Inflammatory macrophage treated with lipopolysaccharide for 1 hour (primary cell): ENCODE measurements around the gene SPOCK1.

Source experiments
- DNase-seq, 2 donors: peaks; one replicate each; pipeline ENCODE4 v3.0.0-alpha.2; 2020 to 2022

The SPOCK1 gene

DNA sequence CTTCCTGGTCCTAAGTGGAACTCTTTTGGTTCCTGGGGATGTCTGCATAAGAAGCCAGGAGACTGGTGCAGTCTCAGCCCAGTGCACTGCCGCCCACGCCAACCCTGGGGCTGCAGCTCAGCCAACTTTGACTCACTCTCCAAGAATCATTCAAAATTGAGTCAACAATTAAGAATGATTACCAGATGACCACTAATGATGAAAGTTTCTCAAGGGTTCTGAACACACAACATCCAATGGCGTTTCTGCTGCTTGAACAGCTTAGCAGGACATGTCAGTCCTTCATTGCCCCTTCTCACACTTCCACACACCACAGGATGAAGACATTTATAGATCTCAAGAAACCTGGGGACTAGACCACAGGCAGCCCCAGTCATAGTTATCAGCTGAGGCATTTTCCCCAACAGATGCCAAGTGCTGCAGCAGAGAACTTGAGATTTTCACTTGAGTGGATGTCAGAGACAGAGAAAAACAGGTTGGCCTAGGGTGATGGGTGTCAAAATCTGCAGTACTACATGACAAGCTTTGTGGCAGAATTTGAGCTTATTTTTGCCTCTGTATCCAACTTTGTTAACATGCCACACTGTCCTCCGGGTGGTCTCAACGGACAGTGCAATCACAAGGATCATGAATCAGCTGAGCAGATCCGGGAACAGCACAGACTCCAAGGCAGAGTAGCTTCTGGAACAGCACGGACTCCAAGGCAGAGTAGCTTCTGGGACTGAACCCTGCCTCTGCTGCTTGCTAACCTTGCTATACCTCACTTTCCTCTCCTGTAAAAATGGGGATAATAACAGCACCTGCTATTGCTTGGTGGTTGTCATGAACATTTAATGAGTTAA lies 356.1 kb downstream of the SPOCK1 start:
- no peak for DNase-seq

DNA sequence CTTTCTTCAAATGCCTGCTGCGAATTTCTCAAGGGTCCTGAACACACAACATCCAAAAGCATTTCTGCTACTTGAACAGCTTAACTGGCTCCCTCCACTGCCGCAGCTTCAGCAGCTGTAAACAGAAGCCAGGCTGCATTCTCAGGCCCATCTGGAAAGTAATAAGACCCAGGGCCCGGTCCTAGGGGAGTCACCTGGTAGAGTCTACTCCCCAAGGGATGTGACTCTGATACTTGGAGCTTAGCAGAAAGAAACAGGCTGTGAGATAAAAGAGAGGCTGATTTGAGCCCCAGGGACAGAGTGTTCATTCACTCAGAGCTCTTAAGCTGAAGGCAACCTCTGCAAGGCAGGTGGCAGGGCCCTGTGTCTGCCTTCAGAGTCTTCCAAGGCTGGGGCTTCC lies 356.8 kb downstream of the SPOCK1 start:
- DNase-seq = no peak

DNA sequence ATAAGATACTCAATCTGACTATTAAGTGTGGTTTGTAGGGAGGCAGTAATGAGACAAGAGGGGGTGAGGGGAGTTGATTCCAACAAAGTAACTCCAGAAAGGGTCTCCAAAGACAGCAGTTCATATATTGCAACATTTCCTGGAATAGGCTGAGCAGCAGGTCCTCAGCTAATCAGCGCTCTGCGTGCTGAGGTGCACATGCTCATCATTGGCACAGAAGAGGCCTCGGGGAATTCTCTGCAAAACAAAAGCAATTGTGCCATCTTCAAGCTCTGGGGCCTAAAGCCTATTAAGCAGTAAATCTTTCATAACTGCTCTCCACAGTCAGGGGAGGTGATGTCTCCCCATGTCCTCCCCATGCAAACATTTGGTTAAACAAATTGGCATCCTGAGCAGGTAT lies 357.3 kb downstream of the SPOCK1 start:
- no peak for DNase-seq

DNA sequence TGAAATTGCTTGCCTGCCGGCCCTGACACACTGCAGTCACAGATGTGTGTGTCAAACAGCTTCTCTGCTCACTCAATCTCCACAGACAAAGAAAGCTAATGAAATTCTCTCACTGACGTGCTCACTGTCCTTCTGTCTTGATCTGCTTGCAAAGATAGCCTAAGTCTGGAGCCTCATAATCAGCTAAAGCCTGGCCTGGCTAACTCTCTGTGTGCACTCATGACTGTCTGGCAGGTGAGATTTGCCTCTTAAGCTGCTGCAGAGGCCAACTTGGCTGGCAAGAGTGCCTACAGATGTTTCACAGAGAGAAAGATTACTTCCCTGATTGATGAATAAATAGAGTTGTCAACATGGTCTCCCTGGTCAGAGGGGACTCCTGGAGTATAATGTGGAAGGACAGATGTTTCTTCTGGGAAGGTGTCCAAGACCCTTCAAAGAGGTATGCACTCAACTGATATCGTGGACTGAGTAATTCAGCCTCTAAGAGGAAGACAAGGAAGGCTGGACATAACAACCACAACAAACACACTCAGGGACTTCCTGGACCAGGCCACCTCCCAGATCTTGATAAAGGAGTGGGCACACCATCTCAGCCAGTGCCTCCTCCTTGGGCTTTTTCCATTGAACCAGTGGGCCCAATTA lies 362.0 kb downstream of the SPOCK1 start:
- DNase-seq = no peak

DNA sequence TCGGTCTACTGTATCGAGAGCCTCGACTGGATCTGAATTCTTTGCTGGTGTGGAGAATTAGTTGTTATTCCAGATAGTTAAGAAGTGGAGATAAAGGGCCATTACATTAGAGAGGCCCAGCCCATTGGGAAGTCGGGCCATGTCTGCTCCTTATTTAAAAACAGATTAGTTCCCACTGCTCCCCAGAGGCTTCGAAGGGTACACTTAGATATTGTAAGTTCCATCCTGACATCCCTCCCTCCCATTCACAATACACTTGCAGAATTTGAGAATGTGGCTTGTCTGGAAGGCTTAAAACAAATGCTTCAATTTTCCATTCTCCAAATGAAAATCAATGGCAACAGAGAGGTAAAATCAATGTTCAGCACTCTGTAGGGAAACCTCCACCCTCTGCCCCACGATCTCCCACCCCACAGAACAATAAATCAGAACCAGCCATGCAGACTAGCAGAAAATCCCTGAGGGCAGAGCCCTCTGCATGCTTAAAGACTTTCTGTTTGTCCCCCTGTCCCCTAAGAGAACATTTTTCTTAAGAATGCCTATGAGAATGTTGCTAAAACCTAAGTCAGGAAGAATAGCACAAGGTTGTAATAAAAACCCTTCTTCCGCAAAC lies 364.1 kb downstream of the SPOCK1 start:
- DNase-seq = no peak

DNA sequence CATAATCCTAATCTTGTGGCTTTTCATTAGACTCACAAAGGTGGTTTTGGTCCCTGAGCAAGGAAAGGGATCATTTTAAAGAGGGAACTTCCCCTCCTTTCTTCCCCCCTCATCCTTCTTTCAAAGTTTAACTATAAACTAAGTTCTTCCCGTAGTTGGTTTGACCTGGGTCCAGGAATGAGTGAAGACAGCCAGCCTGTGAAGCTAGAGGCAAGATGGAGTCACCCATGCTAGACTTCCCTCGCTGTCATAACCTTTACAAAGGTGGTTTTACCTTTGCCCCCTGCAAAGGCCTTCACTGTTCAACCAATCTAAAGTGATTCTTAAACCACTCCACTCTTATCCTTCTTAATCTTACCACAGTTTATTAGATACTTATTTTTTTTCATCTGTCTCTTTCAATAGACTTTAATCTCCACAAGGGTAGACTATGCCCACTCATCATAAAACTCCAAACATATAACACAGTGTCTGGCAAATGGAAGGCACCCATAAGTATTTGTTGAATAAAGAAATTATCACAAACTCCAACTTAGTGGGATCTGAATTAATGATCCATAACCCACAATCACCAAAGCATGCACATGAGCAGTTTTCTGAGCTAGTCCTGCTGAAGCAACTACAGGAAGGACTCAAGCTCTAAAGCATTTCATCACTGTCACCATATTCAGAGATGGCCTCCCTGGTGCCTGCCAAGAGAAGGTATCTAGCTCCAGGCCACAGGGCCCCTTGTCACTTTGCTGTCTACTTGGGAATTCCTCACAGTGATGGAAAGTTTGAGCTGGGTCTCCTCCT lies 369.0 kb downstream of the SPOCK1 start:
- DNase-seq = no peak

DNA sequence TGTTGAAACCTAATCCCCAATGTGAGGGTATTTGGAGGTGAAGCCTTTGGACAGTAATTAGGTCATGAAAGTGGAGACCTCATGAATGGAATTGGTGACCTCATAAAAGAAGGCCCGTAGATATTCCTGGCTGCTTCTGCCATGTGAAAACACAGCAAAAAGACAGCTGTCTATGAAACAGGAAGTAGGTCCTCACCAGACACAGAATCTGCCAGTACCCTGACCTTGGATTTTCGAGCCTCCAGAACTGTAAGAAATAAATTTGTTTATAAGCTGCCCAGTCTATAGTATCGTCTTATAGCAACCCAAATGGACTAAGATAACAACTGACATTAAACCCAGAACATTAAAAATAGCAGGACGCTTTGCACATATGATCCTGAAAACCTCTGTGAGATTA lies 371.1 kb downstream of the SPOCK1 start:
- no peak for DNase-seq

DNA sequence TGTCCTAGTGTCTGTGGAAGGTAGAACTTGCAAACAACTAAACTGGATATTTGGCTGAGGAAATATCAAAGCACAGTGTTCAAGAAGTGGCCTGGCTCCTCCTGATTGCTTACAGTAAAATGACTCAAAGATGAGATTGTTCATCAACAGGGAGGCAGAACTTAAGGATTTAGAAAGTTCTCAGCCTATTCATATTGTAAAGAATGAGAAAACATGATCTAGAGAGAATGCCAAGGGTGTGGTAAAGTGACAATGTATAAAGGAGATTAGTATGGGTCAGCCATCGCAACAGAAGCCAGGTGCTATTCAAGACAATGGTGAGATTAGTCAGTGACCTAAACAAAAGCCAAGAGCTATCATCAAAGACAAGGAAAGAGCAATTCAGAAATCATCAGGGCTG lies 372.3 kb downstream of the SPOCK1 start:
- no peak for DNase-seq

DNA sequence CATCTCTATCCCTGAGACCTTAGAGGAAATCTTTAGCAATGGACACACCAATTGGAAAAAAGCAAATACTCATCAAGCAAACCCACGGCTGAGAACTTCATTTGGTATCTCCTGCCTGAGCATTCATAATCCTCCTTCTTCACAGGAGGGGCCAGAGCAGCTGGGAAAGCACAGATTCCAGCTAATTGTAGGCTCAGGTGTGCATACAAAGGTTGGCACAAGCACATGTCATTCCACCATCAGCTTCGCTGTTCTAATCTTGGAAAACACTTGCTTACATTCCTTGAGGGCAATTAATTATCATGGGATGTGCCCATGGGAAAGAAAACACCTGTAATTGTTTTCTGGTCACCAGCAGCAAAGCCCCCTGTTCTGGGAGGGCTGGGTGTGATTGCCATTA lies 376.6 kb downstream of the SPOCK1 start:
- no peak for DNase-seq

DNA sequence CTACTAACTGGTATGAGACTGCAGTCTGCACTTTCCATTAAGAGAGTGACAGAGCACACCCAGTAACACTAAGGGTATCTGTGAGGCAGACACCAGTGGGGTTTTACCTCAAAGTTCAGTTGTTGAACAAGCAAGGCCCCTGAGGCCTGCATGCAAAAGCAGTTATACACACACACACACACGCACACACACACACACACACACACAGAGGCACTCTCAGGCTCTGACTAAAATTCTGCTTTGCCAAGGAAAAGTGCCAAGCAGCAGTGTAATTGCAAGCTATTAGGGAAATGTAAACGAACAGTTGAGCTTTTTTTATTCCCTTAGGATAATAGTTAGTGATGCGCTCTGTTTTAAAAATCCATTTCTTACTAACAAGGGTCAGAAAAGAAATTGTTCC lies 377.1 kb downstream of the SPOCK1 start:
- no peak for DNase-seq

DNA sequence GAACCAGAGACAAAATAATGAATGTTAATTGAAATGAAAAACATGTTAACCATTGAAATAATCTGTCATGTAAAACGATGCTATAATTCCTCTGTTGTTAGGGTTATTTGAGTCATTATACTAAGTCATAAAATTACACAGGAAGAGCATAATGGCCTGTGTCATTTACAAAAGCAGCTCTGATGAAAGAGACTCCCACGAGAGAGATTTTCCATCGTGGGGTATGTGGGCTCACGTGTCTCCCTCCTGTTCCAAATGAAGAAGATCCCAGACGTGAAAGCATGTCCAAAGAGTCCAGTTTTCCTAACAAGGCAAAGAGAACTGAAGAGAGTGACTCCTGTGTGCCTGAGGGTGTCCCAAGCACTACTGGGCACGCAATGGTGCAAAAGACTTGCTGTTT lies 379.8 kb downstream of the SPOCK1 start:
- no peak for DNase-seq

DNA sequence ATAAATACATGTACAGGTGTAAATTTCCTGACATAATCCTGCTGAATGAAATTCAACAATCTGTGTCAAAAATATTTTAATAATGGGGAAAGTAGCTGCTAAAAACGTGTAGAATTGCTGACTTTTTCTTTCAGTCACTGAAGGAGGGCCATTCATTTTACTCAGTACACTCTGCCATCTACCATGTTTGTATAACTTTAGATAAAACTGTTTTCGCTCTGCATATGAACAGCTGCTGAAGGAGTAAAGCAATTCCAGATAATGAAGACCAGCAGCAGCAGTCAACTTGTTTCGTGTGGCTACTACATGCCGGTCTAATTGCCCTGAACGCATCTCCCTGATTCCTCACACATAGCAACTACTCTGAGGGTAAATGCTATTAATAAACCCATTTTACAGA lies 380.5 kb downstream of the SPOCK1 start:
- no peak for DNase-seq

DNA sequence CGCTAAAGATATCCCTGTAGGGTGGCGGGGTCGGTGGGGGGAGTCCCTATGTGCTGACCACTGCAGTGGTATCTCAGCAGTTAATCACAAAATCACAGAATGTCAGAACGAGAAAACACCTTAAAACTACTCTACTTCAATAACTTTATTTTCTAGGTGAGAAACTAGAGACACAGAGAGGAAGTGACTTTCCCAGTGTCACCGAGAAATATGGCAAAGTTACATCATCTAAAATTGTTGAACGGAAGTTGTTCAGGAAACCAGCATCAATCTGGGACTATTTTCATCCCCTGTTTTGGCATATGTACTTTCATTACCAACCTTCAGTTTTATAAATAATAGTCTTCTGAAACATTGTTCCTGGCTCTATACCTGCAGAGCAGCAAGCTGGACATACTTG lies 384.0 kb downstream of the SPOCK1 start:
- no peak for DNase-seq

DNA sequence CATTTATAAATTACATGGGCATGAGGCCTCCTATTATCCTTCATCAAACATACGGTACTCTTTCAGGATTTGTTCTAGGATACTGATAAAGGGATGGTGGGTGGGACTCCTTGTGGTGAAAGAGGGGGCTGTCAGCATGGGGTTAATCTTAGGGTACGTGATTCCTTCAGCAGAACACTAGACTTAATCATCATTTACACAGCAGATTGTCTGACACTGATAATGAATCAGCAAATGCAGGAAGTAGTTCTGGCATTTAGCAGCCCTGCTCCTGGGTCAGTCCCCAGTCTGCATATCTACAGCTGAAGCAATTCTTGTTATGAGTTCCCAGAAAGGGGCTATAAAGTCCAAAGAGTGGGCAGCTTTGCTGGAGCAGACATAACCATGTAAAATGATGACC lies 384.6 kb downstream of the SPOCK1 start:
- no peak for DNase-seq

DNA sequence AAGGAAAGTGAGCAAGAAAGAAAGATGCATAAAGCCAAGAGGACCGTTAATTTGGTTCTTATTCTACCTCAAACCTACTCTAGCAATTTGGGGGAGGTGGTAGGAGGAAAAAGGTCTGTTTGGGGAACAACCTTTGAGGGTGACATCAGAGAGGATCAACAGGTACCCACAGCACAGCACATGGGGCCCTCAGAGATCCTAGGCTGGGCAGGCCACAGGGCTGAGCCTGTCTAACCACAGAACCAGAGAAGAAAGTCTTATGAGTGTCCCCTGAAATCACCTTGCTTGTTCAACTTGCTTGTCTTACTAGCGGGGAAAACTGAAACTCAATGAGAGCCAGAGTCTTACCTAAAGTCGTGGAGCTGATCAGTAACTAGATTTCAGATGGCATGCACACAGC lies 385.2 kb downstream of the SPOCK1 start:
- DNase-seq = no peak

DNA sequence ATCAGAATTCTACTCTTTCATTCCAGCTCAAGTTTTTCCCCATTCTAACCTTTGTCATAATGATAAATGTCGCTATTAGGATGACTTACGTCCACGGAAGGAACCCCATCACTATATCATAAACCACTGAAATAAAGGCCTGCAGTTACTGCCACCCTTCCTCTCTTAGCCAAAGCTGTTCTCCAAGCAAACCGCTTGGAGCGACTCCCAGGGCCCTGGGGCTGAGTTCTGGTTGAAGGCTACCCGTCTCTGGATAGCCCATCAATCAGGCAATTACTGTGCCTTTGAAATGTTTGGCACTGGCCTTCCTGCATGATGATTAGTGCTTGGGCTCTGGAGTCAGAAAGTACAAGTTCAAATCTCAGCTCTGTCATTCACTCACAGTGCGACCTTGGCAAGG lies 386.0 kb downstream of the SPOCK1 start:
- no peak for DNase-seq

DNA sequence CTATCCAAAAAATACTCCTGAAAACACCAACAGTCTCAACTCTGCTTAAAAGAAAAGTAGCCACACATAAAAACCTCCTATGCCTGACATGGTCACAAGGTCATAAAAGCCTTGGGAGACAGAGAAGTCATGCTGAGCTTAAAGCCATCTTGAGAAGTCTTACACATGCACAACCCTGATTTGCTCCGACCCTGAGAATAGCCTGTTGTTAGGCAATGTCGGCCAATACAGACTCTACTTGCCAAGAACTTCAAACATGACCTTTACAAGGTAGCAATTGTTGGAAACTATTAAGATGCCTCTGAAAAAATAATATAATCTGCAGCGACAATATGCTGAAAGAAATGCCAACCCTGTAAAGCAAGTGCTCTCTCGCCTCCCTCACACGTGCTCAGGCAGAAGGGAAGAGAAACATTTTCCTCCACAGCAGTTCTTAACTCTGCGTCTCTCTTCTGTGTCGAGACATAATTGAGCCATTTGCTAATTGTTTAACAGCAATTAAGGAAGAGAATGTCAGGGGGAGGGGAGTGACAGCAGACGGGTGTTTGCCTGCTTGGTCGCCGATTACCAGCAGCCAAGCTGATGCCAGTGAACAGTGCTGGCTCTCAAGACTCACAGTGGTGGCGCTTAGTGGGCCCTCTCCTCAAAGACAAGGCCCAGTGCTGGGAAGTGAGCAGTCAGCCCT lies 393.6 kb downstream of the SPOCK1 start:
- DNase-seq = no peak

DNA sequence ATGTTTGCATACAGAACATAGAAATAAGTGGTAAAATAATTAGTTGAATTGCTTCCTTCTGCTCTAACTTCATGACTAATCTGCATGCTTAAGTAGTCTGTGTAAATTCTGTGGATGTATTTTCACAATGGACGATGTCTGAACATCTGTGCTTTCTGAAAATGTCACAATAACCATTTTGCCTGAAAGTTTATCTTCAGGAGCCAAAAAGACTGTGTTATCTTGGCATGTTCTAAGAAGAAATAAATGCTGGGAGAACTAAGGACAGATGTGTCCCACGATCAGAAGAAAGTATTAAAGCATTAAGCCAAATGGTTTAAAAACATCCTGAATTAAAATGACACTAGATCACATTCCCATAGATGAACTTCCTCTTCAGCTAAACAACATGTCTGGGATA lies 397.6 kb downstream of the SPOCK1 start:
- DNase-seq = no peak

DNA sequence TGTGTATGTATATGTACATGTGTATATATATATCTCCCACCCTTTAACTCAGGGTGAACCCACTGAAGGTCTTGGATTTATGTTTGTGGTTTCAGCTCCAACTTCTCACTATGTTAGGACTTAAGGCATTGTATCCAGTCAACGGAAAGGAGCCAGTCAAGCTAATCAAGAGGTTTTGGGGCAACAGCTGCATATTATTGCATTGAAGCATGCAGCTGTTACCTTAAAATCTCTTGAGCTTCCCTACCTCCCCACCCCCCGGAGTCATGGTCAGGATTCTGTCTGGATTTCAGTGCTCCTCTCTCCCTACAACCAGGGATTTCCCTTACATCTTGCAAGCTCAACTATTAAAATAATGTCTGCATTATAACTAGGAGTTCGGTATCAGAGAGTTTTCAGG lies 399.5 kb downstream of the SPOCK1 start:
- DNase-seq = no peak

DNA sequence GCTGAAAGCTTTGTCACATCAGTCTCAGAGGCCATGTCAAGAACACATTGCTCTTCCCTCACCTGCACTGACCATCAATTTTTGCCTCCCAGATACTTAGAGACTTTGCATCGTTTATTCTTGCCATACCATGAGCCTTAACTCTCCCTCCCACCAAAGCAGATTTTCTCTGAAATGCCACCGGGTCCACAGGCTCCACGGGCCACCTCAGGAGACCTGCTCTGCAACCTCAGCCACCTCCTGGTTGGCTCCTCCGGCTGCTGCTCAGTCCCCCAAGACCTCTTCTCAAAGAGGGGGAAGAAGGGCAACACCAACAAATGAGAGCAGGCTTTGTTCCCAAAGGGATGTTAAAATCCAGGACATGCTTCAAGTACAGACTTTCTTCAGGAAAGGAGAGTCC lies 400.5 kb downstream of the SPOCK1 start:
- DNase-seq = no peak

DNA sequence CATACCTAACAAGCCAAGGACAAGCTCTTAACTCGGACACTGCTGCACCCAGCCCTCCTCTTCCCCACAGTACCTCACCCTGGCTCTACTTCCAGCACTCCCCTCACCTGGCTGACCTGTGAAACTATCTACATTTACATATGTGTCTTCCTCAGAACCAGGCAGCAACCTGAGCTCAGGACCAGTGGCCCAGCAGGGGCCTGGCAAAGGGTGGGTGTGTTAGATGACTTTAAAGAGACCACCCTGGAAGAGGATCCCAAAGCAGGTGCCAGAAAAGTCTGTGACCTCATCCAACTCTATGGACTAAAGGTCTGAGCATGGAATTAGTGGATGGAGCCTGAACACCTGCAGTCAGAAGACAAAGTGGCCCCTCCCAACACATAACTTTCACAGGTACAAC lies 400.9 kb downstream of the SPOCK1 start:
- no peak for DNase-seq

DNA sequence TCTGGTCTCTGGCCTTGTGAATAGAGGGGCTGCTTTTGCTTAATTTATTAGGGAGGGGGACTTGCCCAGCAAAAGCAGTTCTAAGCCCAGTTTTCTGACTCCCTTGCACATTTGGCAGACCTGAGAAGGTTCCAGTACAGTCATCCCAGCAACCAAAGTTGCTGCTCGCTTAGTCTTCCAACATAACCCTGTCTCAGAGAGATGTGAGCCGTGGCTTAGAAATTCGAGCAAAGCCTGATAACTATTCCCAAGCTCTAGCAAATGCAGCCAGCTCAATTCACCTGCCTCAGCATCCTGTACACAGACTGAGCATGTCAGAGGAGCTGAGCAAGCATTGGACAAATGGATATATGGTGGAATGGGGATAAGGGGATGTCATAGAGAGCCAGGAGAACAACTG lies 401.9 kb downstream of the SPOCK1 start:
- DNase-seq = no peak
